Measurements from ENCODE around the gene GOLGA8Q.
"Not testable (repeated sequence)": the region's sequence is repeated elsewhere in the genome, so short reads cannot be mapped to it uniquely, and the experiment has no call there.

The GOLGA8Q gene

GRCh38 chr15:30551750-30552149, at the start of gene GOLGA8Q:
GOLGA8Q (plus strand) TSS chr15:30552050; CDS start chr15:30552078, 28 bp downstream.
- DNase-seq (ENCODE audit: low read depth in 3 of 3): not testable (repeated sequence)

- DNase-seq (ENCODE audit: low read depth in 3 of 3): not testable (repeated sequence)
Measured at GRCh38 chr15:30502904-30503781, 48.7 kb upstream of the GOLGA8Q start.

GRCh38 chr15:30504162-30504843, 47.5 kb upstream of the GOLGA8Q start:
- DNase-seq (ENCODE audit: low read depth in 3 of 3): not testable (repeated sequence)

GRCh38 chr15:30514545-30514944, 37.3 kb upstream of the GOLGA8Q start:
- not testable (repeated sequence) for DNase-seq (ENCODE audit: low read depth in 3 of 3)

GRCh38 chr15:30523453-30524243, 28.2 kb upstream of the GOLGA8Q start:
- not testable (repeated sequence) for DNase-seq (ENCODE audit: low read depth in 3 of 3)

- DNase-seq (ENCODE audit: low read depth in 3 of 3): not testable (repeated sequence)
Measured at GRCh38 chr15:30525912-30526311, 25.9 kb upstream of the GOLGA8Q start.

GRCh38 chr15:30529049-30529448, 22.8 kb upstream of the GOLGA8Q start:
- DNase-seq (ENCODE audit: low read depth in 3 of 3): not testable (repeated sequence)

GRCh38 chr15:30566949-30567348, 15.1 kb downstream of the GOLGA8Q start:
- not testable (repeated sequence) for DNase-seq (ENCODE audit: low read depth in 3 of 3)

GRCh38 chr15:30573012-30573491, 21.2 kb downstream of the GOLGA8Q start:
- not testable (repeated sequence) for DNase-seq (ENCODE audit: low read depth in 3 of 3)

GRCh38 chr15:30579394-30579970, 27.6 kb downstream of the GOLGA8Q start:
- DNase-seq (ENCODE audit: low read depth in 3 of 3): not testable (repeated sequence)

- DNase-seq (ENCODE audit: low read depth in 3 of 3): not testable (repeated sequence)
Measured at GRCh38 chr15:30580716-30581115, 28.9 kb downstream of the GOLGA8Q start.

- not testable (repeated sequence) for DNase-seq (ENCODE audit: low read depth in 3 of 3)
Measured at GRCh38 chr15:30598953-30599352, 47.1 kb downstream of the GOLGA8Q start.

GRCh38 chr15:30603796-30604195, 51.9 kb downstream of the GOLGA8Q start, which contains the start of gene GOLGA8H:
GOLGA8H (plus strand) TSS chr15:30604028; CDS start chr15:30604126, 98 bp downstream.
- DNase-seq (ENCODE audit: low read depth in 3 of 3): not testable (repeated sequence)

Data from stimulated activated CD4-positive, alpha-beta T cell treated with anti-CD3 and anti-CD28 coated beads, TNF-alpha, amount 100 ng/mL, for 4 hours (primary cell).